Measurements from ENCODE around the gene ASCC3. TPM values are rescaled to one million over a fixed set of nuclear protein-coding genes. Genes with fewer than 3 reads are reported as not detected.

ASCC3 gene
- polyA plus RNA-seq, 6 donors from 2014 or later, result 15.7 to 28.6 (median 26.7) TPM

GRCh38 chr6:100460650-100461204 lies 420.4 kb downstream of the ASCC3 start:
- H3K4me1 Mint-ChIP-seq, result peaks cover 0 to 29% (median 10%) of the 10 kb centered on the region in 3 donors
- peaks cover 0 to 69% (median 29%) of the 10 kb centered on the region in 7 donors for H3K9me3 Mint-ChIP-seq
- peaks cover 70 to 95% (median 74%) of the 10 kb centered on the region in 3 donors for H3K27me3 Mint-ChIP-seq
- DNase-seq (no peak), ATAC-seq (ENCODE audit: low read depth in 2 of 2) (no peak)
- no peak overlapping the region for H3K27ac Mint-ChIP-seq
- H3K36me3 Mint-ChIP-seq, result peaks cover 9 to 18% of the 10 kb centered on the region in 2 donors
- H3K4me3 Mint-ChIP-seq, result no peak overlapping the region

- H3K27ac Mint-ChIP-seq, result no peak overlapping the region
- H3K4me3 Mint-ChIP-seq, result peak overlapping the region in 2 of 8 donors; percentile 38 to 57
- ATAC-seq (ENCODE audit: low read depth in 2 of 2) (no peak), DNase-seq (no peak)
- H3K36me3 Mint-ChIP-seq, result peaks cover 17 to 18% of the 10 kb centered on the region in 2 donors
- peaks cover 5 to 71% (median 29%) of the 10 kb centered on the region in 7 donors for H3K9me3 Mint-ChIP-seq
- peaks cover 0 to 28% (median 10%) of the 10 kb centered on the region in 3 donors for H3K4me1 Mint-ChIP-seq
- peaks cover 71 to 84% (median 84%) of the 10 kb centered on the region in 3 donors for H3K27me3 Mint-ChIP-seq
Observed at GRCh38 chr6:100459592-100460184, 421.4 kb downstream of the ASCC3 start.

GRCh38 chr6:100458841-100459591 lies 422.1 kb downstream of the ASCC3 start:
- Mint-ChIP-seq H3K27me3 (peaks cover 77 to 91% (median 78%) of the 10 kb centered on the region in 3 donors), H3K9me3 (peaks cover 5 to 78% (median 29%) of the 10 kb centered on the region in 7 donors), H3K4me3 (peak overlapping the region in 1 of 8 donors; percentile 57), H3K4me1 (peaks cover 0 to 28% (median 10%) of the 10 kb centered on the region in 3 donors), H3K27ac (peak overlapping the region in 2 of 6 donors; percentile 30 to 91), H3K36me3 (peaks cover 17 to 18% of the 10 kb centered on the region in 2 donors)
- DNase-seq, result no peak
- no peak for ATAC-seq (ENCODE audit: low read depth in 2 of 2)

Data from naive B cell (primary cell).